Astrocyte of the cerebellum (primary cell): ENCODE data around the gene RAB28.
A peak's percentile ranks its signal among the peaks of the same experiment; 100 is the strongest.

Source experiments
- DNase-seq: peaks from one replicate; pipeline ENCODE4 v3.0.0-alpha.2; 2011; ENCODE audit warnings: low read depth
- H3K4me3 ChIP-seq: 2 replicates; pipeline ENCODE4 v1.5.1; 2011; ENCODE audit warnings: mild to moderate bottlenecking, low read depth, low read length, moderate library complexity
- in situ Hi-C: cut with HindIII; loops from 2 replicates; pipeline ENCODE4 v1.10.0; 2017; ENCODE audit warnings: low sequenced_read_pairs
- TF ChIP-seq, protein P1 (sequence below): IDR thresholded peaks from 2 replicates; pipeline ENCODE4 v1.5.1; 2012; ENCODE audit warnings: low read length, low read depth, moderate library complexity, mild to moderate bottlenecking; ENCODE audit errors: missing control alignments

The RAB28 gene

DNA sequence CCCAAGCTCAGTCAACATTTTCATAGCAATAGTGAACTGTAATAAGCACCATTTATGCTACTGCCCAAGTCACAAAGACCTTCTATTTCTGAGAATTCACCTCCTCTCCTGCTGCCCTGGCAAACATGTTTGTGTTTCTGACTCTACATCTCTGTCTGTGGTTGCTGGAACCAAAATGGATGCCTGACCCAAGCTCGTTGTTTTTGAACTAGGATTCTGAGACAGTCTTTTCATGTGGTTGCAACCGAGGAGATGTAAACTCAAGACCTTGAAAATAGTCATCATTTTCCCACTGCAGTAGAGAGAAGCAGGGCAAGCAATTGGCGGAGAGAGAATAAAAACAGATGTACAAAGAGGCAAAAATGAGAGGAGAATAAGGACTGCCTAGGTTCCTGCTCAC is 160.2 kb downstream of the RAB28 start:
- DNase-seq: no peak
- H3K4me3 ChIP-seq: no peak overlapping the region
- TF ChIP-seq, protein P1, sequence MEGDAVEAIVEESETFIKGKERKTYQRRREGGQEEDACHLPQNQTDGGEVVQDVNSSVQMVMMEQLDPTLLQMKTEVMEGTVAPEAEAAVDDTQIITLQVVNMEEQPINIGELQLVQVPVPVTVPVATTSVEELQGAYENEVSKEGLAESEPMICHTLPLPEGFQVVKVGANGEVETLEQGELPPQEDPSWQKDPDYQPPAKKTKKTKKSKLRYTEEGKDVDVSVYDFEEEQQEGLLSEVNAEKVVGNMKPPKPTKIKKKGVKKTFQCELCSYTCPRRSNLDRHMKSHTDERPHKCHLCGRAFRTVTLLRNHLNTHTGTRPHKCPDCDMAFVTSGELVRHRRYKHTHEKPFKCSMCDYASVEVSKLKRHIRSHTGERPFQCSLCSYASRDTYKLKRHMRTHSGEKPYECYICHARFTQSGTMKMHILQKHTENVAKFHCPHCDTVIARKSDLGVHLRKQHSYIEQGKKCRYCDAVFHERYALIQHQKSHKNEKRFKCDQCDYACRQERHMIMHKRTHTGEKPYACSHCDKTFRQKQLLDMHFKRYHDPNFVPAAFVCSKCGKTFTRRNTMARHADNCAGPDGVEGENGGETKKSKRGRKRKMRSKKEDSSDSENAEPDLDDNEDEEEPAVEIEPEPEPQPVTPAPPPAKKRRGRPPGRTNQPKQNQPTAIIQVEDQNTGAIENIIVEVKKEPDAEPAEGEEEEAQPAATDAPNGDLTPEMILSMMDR: no peak
- in situ Hi-C loops: no loop called here

DNA sequence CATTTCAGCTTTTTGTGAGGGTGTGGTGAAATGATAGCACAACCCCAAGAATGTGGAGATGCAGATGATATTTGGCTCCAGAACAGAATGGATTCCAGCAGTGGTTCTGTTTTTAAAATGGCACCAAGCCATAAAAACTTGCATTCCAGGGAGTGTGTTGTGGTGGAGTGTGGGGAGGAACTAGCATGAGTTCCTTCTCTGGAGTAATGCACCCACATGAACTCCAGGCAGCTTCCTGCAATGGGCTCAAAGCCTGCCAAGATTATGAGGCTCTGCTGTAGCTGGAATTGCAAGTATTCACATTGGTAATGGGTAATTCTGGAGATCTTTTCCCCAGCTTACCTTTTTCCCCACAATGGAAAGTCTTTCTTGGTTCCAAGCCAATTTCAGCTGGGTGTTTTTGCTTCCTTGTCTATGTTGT is 161.4 kb downstream of the RAB28 start:
- in situ Hi-C loops: no loop called here
- H3K4me3 ChIP-seq: no peak overlapping the region
- TF ChIP-seq, protein P1: no peak
- peak; percentile 91 for DNase-seq
